Stimulated activated CD8-positive, alpha-beta memory T cell treated with anti-CD3 and anti-CD28 coated beads, Interleukin-15, amount 100 ng/mL, for 48 hours (primary cell): Measurements from ENCODE around the gene SH2D1A.
"Not testable (repeated sequence)": the region's sequence is repeated elsewhere in the genome, so short reads cannot be mapped to it uniquely, and the experiment has no call there.

Source experiments
- DNase-seq, 2 donors: peaks; one replicate each; pipeline ENCODE4 v3.0.0-alpha.2; 2020; ENCODE audit warnings: low read depth in 2 of 2

Gene SH2D1A

DNA sequence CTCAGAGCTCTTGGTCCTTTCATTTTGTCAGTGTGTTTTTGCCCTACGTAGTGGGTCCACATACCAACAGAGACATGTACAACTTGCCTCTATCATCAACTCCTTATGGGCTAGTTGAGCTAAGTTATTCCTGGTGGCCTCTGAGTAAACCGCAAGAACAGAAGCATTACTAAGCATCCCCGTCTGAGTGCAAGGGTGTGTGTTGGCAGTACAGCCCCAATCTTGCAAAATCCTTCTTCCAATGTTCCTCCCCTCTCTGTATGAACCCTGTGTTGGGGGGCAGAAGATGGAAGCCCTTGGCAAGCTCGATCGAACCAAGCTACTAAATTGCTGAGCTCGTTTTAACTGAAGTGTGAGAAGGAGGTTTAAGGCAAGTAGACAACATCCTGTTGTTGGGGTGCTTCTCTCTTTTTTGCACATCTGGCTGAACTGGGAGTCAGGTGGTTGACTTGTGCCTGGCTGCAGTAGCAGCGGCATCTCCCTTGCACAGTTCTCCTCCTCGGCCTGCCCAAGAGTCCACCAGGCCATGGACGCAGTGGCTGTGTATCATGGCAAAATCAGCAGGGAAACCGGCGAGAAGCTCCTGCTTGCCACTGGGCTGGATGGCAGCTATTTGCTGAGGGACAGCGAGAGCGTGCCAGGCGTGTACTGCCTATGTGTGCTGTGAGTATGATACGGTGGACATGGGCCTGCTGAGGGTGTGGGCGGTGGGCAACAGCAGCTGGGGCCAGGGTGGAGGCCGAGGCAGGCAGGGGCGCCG lies at the start of gene SH2D1A:
TSS of gene SH2D1A (plus strand) at position 447 of the 760 bp plus-strand sequence. CDS start at position 527, 80 bp downstream.
- no peak for DNase-seq

DNA sequence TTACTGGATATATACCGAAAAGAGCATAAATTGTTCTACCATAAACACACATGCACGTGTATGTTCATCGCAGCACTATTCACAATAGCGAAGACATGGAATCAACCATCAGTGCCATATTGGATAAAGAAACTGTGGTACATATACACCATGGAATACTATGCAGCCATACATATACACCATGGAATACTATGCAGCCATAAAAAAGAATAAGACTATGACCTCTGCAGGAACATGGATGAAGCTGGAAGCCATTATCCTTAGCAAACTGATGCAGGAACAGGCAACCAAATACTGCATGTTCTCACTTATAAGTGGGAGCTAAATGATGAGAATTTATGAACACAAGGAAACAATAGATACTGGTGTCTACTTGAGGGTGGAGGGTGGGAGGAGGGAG lies 47.0 kb upstream of the SH2D1A start:
- DNase-seq = not testable (repeated sequence)

DNA sequence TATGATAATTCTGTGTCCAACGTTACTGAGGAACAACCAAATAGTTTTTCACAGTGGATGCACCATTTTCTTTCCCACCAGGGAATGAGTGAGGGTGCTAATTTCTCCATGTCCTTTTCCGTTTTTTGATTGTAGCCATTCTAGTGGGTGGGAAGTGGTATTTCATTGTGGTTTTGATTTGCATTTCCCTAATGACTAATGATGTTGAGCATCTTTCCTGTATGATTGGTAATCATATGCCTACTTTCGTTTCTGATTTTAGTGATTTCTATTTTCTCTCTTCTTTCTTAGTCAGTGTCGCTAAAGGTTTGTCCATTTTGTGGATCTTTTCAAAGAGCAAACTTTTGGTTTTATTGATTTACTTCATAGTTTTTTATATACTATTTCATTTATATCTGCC lies 46.0 kb upstream of the SH2D1A start:
- DNase-seq = no peak

- DNase-seq = no peak
Observed at GRCh38 chrX:124307253-124307907, 39.0 kb upstream of the SH2D1A start.

DNA sequence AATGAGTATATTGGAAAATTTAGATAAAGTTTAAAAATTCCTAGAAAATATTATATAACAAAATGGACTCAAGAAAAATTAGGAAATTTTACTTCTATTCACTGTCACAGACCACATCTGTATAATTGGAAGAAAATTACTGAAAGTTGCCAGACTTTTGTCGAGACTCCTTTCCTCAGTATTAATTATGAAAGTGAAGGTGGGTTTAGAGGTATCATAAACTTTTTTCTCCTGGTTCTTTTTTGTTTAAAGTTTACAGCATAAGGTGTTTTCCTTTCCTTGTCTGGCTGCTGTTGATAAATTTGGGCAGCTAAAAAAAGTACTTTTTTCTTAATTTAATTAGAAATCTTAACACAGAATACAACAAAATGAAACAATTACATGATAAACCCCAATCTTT lies 20.6 kb upstream of the SH2D1A start:
- DNase-seq = no peak

DNA sequence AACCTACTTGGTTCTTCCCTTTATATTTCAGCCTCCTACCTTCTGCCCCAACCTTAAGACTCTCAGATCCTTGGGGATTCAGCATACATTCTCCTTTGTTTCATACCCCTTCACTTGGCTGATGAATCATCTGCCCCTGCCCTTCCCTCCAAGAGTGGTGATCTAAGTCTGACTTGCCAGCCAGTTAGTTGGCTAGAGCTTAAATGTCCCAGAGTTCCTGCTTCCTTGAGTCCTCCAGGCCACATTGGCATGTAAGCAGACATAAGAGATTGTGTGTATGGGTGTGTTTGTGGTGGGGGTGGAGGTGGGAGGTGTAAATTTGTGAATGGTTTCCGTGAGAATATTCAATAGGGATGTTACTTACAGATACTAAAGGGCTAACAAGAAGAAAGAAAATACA lies 17.6 kb upstream of the SH2D1A start:
- no peak for DNase-seq

- no peak for DNase-seq
Observed at GRCh38 chrX:124332481-124333424, 13.6 kb upstream of the SH2D1A start, which contains the start of gene TEX13D. TEX13D (plus strand) TSS chrX:124332660; CDS start chrX:124332918, 258 bp downstream.

DNA sequence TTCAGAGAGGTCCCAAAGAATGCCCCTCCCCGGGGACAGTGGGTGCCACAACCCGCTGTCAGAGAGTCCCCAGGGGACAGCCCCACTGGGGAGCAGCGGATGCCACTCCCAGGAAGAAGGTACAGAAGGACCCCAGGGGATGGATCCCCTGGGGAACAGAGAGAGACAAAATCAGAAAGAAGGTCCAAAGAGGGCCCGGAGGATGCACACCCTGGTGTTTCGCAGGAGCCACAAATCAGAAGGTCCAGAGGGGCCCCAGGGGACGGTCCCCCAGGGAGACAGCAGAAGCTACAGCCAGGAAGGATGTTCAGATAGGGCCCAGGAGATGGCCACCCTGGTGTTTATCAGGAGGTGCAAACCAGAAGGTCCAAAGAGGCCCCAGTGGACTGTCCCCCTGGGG lies 12.5 kb upstream of the SH2D1A start:
- DNase-seq = no peak

DNA sequence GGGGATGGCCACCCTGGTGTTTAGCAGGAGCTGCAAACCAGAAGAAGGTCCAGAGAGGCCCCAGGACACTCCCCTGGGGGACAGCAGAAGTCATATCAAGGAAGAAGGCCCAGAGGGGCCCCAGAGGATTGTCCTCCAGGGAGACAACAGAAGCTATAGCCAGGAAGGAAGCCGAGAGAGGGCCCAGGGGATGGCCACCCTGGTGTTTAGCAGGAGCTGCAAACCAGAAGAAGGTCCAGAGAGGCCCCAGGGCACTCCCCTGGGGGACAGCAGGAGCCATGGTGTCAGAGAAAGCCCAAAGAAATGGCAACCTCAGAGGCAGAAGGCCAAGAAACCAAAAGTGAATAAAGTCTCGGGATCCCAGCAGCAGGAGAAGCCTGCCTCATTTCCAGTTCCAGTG lies 11.8 kb upstream of the SH2D1A start:
- DNase-seq = not testable (repeated sequence)

- no peak for DNase-seq
Observed at GRCh38 chrX:124335598-124335997, 10.8 kb upstream of the SH2D1A start.

DNA sequence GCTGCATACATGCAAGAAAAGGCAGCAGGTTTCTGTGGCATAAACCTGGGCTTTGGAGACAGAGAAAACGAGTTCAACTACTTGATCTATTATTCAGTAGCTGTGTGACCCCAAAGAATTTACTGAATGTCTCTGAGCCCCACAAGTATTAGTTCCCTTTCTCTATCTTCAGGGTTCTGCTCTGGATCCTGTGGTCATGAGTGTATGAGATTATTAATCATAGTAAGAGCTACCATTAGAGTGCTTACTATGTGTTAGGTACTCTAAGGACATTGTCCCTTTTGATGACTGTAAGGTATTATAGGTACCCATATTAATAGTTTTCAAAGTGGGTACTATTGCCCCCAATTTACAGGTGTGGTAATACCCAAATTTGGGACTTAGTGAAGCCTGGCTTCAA lies 8.4 kb upstream of the SH2D1A start:
- DNase-seq = no peak

GRCh38 chrX:124338733-124339514 lies 7.4 kb upstream of the SH2D1A start:
- no peak for DNase-seq

DNA sequence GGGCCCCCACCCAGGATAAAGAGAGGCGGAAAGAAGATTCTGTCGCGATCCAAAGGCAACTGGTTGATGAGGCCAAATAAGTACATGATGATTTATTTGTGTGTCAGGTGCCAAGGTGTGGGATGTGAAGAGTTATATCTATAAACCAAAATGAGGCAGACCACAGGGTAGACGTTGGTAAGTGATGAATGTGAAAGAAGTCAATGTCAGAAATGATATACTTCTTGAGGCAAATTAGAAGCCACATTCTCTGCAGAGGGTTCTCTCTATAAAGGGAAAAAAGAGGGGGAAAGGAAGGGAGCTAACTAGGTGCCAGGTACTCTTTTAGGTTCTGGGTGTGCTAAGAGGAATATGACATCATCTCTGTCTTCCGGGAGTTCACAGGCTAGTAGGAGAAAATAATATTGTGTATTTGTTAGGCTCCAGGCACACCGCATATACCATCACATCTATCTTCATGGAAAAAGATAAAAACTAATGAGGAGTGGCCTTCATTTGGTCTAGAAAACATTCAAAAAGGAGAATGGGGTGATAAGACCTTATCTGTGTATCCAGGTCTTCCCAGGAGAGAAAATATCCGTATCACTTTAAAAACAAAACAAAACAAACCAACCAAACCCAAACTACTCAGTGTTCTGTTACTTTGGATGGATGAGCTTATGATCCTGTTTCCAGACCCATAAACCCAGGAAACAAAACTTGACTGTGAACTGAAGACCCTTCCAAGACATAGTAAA lies 4.8 kb upstream of the SH2D1A start:
- no peak for DNase-seq

GRCh38 chrX:124342174-124342867 lies 4.0 kb upstream of the SH2D1A start:
- DNase-seq = no peak

- no peak for DNase-seq
Observed at GRCh38 chrX:124343016-124343415, 3.3 kb upstream of the SH2D1A start.

- no peak for DNase-seq
Observed at GRCh38 chrX:124344246-124344645, 2.1 kb upstream of the SH2D1A start.

DNA sequence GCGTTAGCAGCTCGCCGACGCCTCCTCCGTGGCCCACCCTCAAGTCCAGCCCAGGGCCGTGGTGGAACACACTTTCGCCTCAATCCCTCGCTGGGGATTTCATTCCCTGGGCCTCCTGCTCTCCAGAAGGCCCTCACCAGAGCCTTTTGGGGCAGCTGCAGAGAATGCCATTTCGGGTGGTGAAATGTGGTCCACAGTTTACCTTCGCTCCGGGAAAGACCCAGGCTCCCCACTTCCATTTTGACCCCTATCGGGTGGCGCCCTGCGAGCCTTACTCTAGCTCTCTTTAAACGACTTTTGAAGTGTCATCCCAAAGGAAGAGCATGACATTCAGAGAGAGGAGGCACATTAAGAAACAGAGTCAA lies 496 bp downstream of the SH2D1A start:
- DNase-seq = no peak

GRCh38 chrX:124347242-124347641 lies 879 bp downstream of the SH2D1A start:
- DNase-seq = no peak

- no peak for DNase-seq
Observed at GRCh38 chrX:124348182-124348581, 1.8 kb downstream of the SH2D1A start.

- no peak for DNase-seq
Observed at GRCh38 chrX:124348885-124349453, 2.6 kb downstream of the SH2D1A start.
